Ishikawa (cell line): ENCODE measurements around the gene CHST15.

Experiments used
- CEBPB ChIP-seq: IDR thresholded peaks from 2 replicates; pipeline ENCODE4 v1.6.1; 2012
- CREB1 ChIP-seq: IDR thresholded peaks from 2 replicates; pipeline ENCODE4 v1.6.1; 2012; ENCODE audit warnings: low read depth
- EGR1 ChIP-seq: IDR thresholded peaks from 2 replicates; pipeline ENCODE4 v1.6.1; 2012
- EP300 ChIP-seq: IDR thresholded peaks from 2 replicates; pipeline ENCODE4 v1.6.1; 2012; ENCODE audit warnings: borderline replicate concordance
- FOXM1 ChIP-seq: IDR thresholded peaks from 2 replicates; pipeline ENCODE4 v1.6.1; 2012; ENCODE audit warnings: low read depth, borderline replicate concordance
- NFIC ChIP-seq: IDR thresholded peaks from 2 replicates; pipeline ENCODE4 v1.6.1; 2012
- RAD21 ChIP-seq: IDR thresholded peaks from 2 replicates; pipeline ENCODE4 v1.6.1; 2012; ENCODE audit warnings: low read depth
- REST ChIP-seq: IDR thresholded peaks from 2 replicates; pipeline ENCODE4 v1.6.1; 2012; ENCODE audit warnings: low read depth, mild to moderate bottlenecking
- TAF1 ChIP-seq: IDR thresholded peaks from 2 replicates; pipeline ENCODE4 v1.6.1; 2012; ENCODE audit warnings: low read depth, mild to moderate bottlenecking
- TCF12 ChIP-seq: IDR thresholded peaks from 2 replicates; pipeline ENCODE4 v1.6.1; 2012; ENCODE audit warnings: low read depth
- TEAD4 ChIP-seq: IDR thresholded peaks from 2 replicates; pipeline ENCODE4 v1.6.1; 2012
- USF1 ChIP-seq: IDR thresholded peaks from 2 replicates; pipeline ENCODE4 v1.6.1; 2012
- YY1 ChIP-seq: IDR thresholded peaks from 2 replicates; pipeline ENCODE4 v1.6.1; 2012; ENCODE audit warnings: low read depth
- ZBTB7A ChIP-seq: IDR thresholded peaks from 2 replicates; pipeline ENCODE4 v1.6.1; 2012; ENCODE audit warnings: low read depth
- TF ChIP-seq, protein P1 (sequence below): IDR thresholded peaks from 2 replicates; pipeline ENCODE4 v1.6.1; 2012

CHST15 gene

DNA sequence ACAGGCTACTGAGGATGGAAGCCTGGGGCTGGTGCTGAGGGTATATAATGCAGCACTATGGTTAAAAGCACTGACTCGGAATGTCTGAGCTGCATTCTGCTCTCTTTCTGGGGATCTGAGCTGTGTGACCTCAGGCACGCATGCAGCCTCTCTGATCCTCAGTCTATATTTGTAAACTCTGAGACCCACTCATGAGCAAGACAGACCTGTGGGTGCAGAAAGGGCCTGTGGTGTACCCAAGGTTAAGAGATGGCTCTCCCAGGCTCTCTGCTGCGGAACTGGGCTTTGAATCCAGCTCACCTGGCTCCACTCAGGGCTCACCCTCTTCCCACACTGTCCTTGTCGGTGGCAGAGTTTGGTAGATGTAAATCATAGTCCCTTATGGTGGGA, 89.9 kb downstream of the CHST15 start:
- no peak for TF ChIP-seq CEBPB
- TF ChIP-seq EGR1 = no peak
- no peak for TF ChIP-seq REST
- TF ChIP-seq, protein P1, sequence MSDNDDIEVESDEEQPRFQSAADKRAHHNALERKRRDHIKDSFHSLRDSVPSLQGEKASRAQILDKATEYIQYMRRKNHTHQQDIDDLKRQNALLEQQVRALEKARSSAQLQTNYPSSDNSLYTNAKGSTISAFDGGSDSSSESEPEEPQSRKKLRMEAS = no peak

GRCh38 chr10:124003070-124003419, 90.4 kb downstream of the CHST15 start:
- TF ChIP-seq NFIC (no peak), EP300 (no peak), CREB1 (no peak), YY1 (no peak), TCF12 (no peak), TEAD4 (no peak), FOXM1 (no peak), ZBTB7A (no peak), RAD21 (no peak), USF1 (no peak), TAF1 (no peak), EGR1 (no peak), CEBPB (no peak), REST (no peak)
- TF ChIP-seq, protein P1 = no peak

GRCh38 chr10:124002391-124003069, 90.9 kb downstream of the CHST15 start:
- TF ChIP-seq CEBPB (no peak), TEAD4 (no peak), ZBTB7A (no peak), TAF1 (no peak), NFIC (no peak), CREB1 (no peak), USF1 (no peak)
- TF ChIP-seq, protein P1 = no peak

GRCh38 chr10:124001391-124002148, 91.8 kb downstream of the CHST15 start:
- TF ChIP-seq TEAD4 = no peak
- no peak for TF ChIP-seq ZBTB7A
- TF ChIP-seq CEBPB = no peak
- no peak for TF ChIP-seq TCF12
- TF ChIP-seq, protein P1 = no peak
- no peak for TF ChIP-seq RAD21

DNA sequence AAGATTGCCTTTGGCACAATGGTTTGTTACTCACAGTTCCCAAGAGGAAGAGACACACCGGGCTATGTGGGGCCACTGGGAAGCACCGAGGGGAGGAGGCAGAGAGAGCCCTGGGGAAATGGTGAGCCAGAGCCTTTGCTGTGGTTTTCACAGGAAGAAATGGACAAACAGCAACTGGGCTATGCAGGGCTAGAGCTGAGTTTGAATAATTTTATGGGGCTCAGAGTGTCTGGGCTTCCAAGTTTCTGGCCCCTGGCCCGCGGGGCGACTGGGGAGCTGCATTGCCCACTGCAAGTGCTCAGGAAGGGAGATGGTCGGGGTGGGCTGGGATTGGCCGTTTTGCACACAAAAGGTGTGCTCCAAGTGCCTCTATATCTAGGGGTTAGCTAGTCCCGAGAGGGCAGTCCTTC, 92.6 kb downstream of the CHST15 start:
- TF ChIP-seq TCF12 (no peak), TAF1 (no peak), ZBTB7A (no peak)

DNA sequence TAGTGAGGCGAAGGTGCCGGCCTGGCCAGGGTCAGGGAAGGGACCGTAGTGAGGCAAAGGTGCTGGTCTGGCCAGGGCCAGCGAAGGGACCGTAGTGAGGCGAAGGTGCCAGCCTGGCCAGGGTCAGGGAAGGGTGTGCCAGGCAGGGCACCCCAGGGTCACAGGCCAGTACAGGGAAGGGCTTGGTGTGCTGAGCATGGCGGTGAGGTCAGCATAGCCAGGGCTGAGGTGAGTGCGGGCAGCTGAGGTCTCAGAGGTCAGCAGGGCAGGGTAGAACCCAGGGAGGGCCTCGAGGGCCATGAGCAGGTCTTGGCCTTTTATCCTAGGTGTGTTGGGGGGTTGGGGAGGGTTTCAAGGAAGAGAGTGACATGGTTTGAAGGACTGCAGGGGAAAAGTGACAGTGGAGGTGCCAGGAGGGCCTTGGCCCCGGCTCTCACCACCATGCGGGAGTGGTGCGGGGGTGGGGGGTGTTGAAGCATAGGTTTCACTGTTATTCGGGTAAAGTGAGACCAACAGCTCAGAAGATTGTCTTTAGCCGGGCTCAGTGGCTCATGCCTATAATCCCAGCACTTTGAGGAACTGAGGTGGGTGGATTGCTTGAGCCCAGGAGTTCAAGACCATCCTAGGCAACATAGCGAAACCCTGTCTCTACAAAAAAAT, 93.3 kb downstream of the CHST15 start:
- TF ChIP-seq CEBPB (no peak), TCF12 (no peak), REST (no peak), EGR1 (no peak), EP300 (no peak), TEAD4 (no peak), NFIC (no peak), CREB1 (no peak), RAD21 (no peak), ZBTB7A (no peak), TAF1 (no peak), FOXM1 (no peak), YY1 (no peak), USF1 (no peak)
- TF ChIP-seq, protein P1 = no peak
